Activated B cell treated with CpG ODN at 0.5 μM for 24 hours (primary cell): ENCODE results near the gene HDAC4. TPM values are rescaled to one million over a fixed set of nuclear protein-coding genes. Genes with fewer than 3 reads are reported as not detected.

Experiments used
- ATAC-seq: fragments of 200-7000 bp; cut with Tn5 transposase; one replicate; pipeline ENCODE4 v1.10.0; 2021; ENCODE audit warnings: low read depth, mild to moderate bottlenecking, moderate library complexity
- CTCF ChIA-PET: fragments of 350-600 bp; sonication (Branson Sonifier 250); formaldehyde crosslinking; loops from one replicate; lab custom pipeline; 2021; ENCODE audit warnings: antibody characterized with exemption; lab: Charles Lee
- POLR2A ChIA-PET: fragments of 350-600 bp; sonication (Branson Sonifier 250); formaldehyde crosslinking; loops from one replicate; lab custom pipeline; 2021; ENCODE audit warnings: antibody characterized with exemption; lab: Charles Lee
- DNase-seq: peaks from one replicate; pipeline ENCODE4 v3.0.0; 2022
- H3K27ac Mint-ChIP-seq: one replicate; pipeline ENCODE4 v1.8.0; 2020; ENCODE audit warnings: mixed read lengths
- H3K27me3 Mint-ChIP-seq: one replicate; pipeline ENCODE4 v1.8.0; 2021; ENCODE audit warnings: mixed read lengths
- H3K36me3 Mint-ChIP-seq: one replicate; pipeline ENCODE4 v1.8.0; 2021; ENCODE audit warnings: low read depth, mixed read lengths
- H3K4me1 Mint-ChIP-seq: one replicate; pipeline ENCODE4 v1.8.0; 2021; ENCODE audit warnings: mixed read lengths
- H3K4me3 Mint-ChIP-seq: one replicate; pipeline ENCODE4 v1.8.0; 2020; ENCODE audit warnings: mild to moderate bottlenecking, mixed read lengths
- H3K9me3 Mint-ChIP-seq: one replicate; pipeline ENCODE4 v1.8.0; 2020; ENCODE audit warnings: mixed read lengths
- CTCF ChIP-seq: fragments of 200-600 bp; IDR thresholded peaks from one replicate; pipeline ENCODE4 v1.8.0; 2022; ENCODE audit warnings: antibody characterized with exemption, mild to moderate bottlenecking
- intact Hi-C: fragments of 100-400 bp; cut with micrococcal nuclease; formaldehyde crosslinking; loops from one replicate; pipeline ENCODE4 v1.15.1; 2024
- total RNA-seq: library from RNA; stranded (reverse); gene quantifications from 2 replicates; pipeline ENCODE4 v1.2.3, GENCODE V29; 2022

HDAC4 gene
- total RNA-seq, 1 donor from 2014 or later, result 31.9 TPM

GRCh38 chr2:239127513-239127912 lies 273.3 kb downstream of the HDAC4 start:
- intact Hi-C loops, result no loop called here
- DNase-seq (no peak), ATAC-seq (no peak)
- Mint-ChIP-seq H3K4me3 (no peak overlapping the region), H3K9me3 (peaks cover 2% of the 10 kb centered on the region), H3K27me3 (no peaks in the 10 kb centered on the region), H3K36me3 (peaks cover 57% of the 10 kb centered on the region), H3K27ac (no peak overlapping the region), H3K4me1 (no peaks in the 10 kb centered on the region)
- CTCF ChIA-PET, result no interaction called here
- no peak for TF ChIP-seq CTCF
- POLR2A ChIA-PET, result no interaction called here

GRCh38 chr2:239125726-239126675 lies 274.8 kb downstream of the HDAC4 start:
- CTCF ChIA-PET, result no interaction called here
- H3K36me3 Mint-ChIP-seq, result peaks cover 43% of the 10 kb centered on the region
- ATAC-seq (no peak), DNase-seq (no peak)
- intact Hi-C loops, result no loop called here
- no peaks in the 10 kb centered on the region for H3K4me1 Mint-ChIP-seq
- POLR2A ChIA-PET, result no interaction called here
- H3K27ac Mint-ChIP-seq, result no peak overlapping the region
- no peak overlapping the region for H3K4me3 Mint-ChIP-seq
- TF ChIP-seq CTCF, result no peak
- no peaks in the 10 kb centered on the region for H3K27me3 Mint-ChIP-seq
- H3K9me3 Mint-ChIP-seq, result peaks cover 2% of the 10 kb centered on the region

- no peaks in the 10 kb centered on the region for H3K27me3 Mint-ChIP-seq
- no peak for DNase-seq
- intact Hi-C loops, result no loop called here
- peaks cover 2% of the 10 kb centered on the region for H3K9me3 Mint-ChIP-seq
- no peak overlapping the region for H3K4me3 Mint-ChIP-seq
- no peak for ATAC-seq
- ChIA-PET POLR2A (no interaction called here), CTCF (no interaction called here)
- H3K4me1 Mint-ChIP-seq, result no peaks in the 10 kb centered on the region
- peaks cover 36% of the 10 kb centered on the region for H3K36me3 Mint-ChIP-seq
- H3K27ac Mint-ChIP-seq, result no peak overlapping the region
- no peak for TF ChIP-seq CTCF
Observed at GRCh38 chr2:239124152-239124899, 276.5 kb downstream of the HDAC4 start.

- no peak overlapping the region for H3K4me3 Mint-ChIP-seq
- H3K4me1 Mint-ChIP-seq, result no peaks in the 10 kb centered on the region
- ChIA-PET CTCF (no interaction called here), POLR2A (no interaction called here)
- peaks cover 28% of the 10 kb centered on the region for H3K36me3 Mint-ChIP-seq
- no peaks in the 10 kb centered on the region for H3K27me3 Mint-ChIP-seq
- ATAC-seq, result no peak
- peaks cover 2% of the 10 kb centered on the region for H3K9me3 Mint-ChIP-seq
- no peak overlapping the region for H3K27ac Mint-ChIP-seq
- no peak for TF ChIP-seq CTCF
- DNase-seq, result no peak
- intact Hi-C loops, result no loop called here
Observed at GRCh38 chr2:239122421-239123110, 278.3 kb downstream of the HDAC4 start.

GRCh38 chr2:239121600-239122012 lies 279.2 kb downstream of the HDAC4 start:
- no peaks in the 10 kb centered on the region for H3K27me3 Mint-ChIP-seq
- CTCF ChIA-PET, result no interaction called here
- peaks cover 24% of the 10 kb centered on the region for H3K36me3 Mint-ChIP-seq
- H3K27ac Mint-ChIP-seq, result no peak overlapping the region
- intact Hi-C loops, result no loop called here
- POLR2A ChIA-PET, result no interaction called here
- DNase-seq (no peak), ATAC-seq (no peak)
- H3K4me1 Mint-ChIP-seq, result no peaks in the 10 kb centered on the region
- no peak for TF ChIP-seq CTCF
- H3K9me3 Mint-ChIP-seq, result peaks cover 2% of the 10 kb centered on the region
- H3K4me3 Mint-ChIP-seq, result no peak overlapping the region
